Measurements from ENCODE around the gene MBTPS1. TPM values are rescaled to one million over a fixed set of nuclear protein-coding genes. Genes with fewer than 3 reads are reported as not detected.

Gene MBTPS1
- polyA plus RNA-seq, 2 of the 4 experiments (the other 2 are of a cell fraction): 50.3 to 88.4 TPM

DNA sequence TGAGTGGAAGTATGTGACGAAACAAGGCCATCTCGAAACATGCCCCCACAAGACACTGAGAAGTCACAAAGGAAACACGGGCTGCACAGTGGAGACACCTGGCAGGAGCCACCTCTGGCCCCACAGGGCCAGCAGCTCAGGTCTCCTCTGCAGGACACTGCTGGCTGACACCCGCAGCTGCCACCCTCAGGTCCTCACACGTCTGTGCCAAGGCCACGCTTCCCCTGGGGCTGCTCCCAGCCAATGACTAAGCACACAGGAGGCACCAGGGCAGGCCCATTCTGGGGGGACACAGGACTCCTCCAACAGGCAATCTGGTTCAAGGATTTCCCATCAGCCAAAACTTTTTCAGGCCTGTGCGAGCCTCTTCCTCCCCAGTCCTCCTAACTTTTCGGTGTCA is 36.4 kb downstream of the MBTPS1 start:
- ATAC-seq (no peak), DNase-seq (ENCODE audit: low read depth in 1 of 2, low spot score in 1 of 2) (no peak), FAIRE-seq (no peak)
- ChIA-PET CTCF (interaction anchor here (0.7 to 5.5 kb wide), 6 partner anchors 8 to 404 kb away, joined by 3 to 48 read pairs (median 4); partner anchors contain the start of gene TAF1C), POLR2A (no interaction called here)
- Histone ChIP-seq H3K9me3 (no peaks in the 10 kb centered on the region), H3K4me1 (no peaks in the 10 kb centered on the region), H3K4me3 (no peak overlapping the region), H3K4me2 (no peak overlapping the region), H3K27ac (no peak overlapping the region)
- 91% methylated on average over 8 of the region's 8 CpGs for WGBS (ENCODE audit: missing lambda C conversion rate)
- TF ChIP-seq ZSCAN20 (CRISPR knock-in tag; IDR thresholded peaks at IDR 0.05) (no peak), HOXB5 (CRISPR knock-in tag; IDR thresholded peaks at IDR 0.05) (no peak), EHF (CRISPR knock-in tag; IDR thresholded peaks at IDR 0.05) (no peak), HOXB13 (CRISPR knock-in tag; IDR thresholded peaks at IDR 0.05; ENCODE audit: low read depth) (no peak)
- TF ChIP-seq, protein P1, sequence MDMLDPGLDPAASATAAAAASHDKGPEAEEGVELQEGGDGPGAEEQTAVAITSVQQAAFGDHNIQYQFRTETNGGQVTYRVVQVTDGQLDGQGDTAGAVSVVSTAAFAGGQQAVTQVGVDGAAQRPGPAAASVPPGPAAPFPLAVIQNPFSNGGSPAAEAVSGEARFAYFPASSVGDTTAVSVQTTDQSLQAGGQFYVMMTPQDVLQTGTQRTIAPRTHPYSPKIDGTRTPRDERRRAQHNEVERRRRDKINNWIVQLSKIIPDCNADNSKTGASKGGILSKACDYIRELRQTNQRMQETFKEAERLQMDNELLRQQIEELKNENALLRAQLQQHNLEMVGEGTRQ (IDR thresholded peaks at IDR 0.05): no peak

- no peak overlapping the region for H3K4me3 ChIP-seq
- H3K4me1 ChIP-seq: no peaks in the 10 kb centered on the region
- DNase-seq (ENCODE audit: low read depth in 1 of 2, low spot score in 1 of 2) (no peak), FAIRE-seq (no peak), ATAC-seq (no peak)
- no peaks in the 10 kb centered on the region for H3K9me3 ChIP-seq
- CTCF ChIA-PET: interaction anchor here (0.7 to 5.5 kb wide), 5 partner anchors 9 to 404 kb away, joined by 3 to 48 read pairs (median 5); partner anchors contain the start of gene TAF1C
- no peak overlapping the region for H3K4me2 ChIP-seq
- H3K27ac ChIP-seq: no peak overlapping the region
- TF ChIP-seq, protein P2, sequence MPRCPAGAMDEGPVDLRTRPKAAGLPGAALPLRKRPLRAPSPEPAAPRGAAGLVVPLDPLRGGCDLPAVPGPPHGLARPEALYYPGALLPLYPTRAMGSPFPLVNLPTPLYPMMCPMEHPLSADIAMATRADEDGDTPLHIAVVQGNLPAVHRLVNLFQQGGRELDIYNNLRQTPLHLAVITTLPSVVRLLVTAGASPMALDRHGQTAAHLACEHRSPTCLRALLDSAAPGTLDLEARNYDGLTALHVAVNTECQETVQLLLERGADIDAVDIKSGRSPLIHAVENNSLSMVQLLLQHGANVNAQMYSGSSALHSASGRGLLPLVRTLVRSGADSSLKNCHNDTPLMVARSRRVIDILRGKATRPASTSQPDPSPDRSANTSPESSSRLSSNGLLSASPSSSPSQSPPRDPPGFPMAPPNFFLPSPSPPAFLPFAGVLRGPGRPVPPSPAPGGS (IDR thresholded peaks at IDR 0.05): no peak
- no peak for TF ChIP-seq CHD4 (IDR thresholded peaks at IDR 0.05; ENCODE audit: borderline replicate concordance)
- TF ChIP-seq FOSL2 (IDR thresholded peaks at IDR 0.05): no peak
- TF ChIP-seq FOSL2 (CRISPR knock-in tag; IDR thresholded peaks at IDR 0.05): no peak
- no peak for TF ChIP-seq MAX (IDR thresholded peaks at IDR 0.05)
- WGBS (ENCODE audit: missing lambda C conversion rate): 92% methylated on average over 6 of the region's 6 CpGs
- POLR2A ChIA-PET: no interaction called here
Observed at GRCh38 chr16:84079664-84080063, 37.1 kb downstream of the MBTPS1 start.

DNA sequence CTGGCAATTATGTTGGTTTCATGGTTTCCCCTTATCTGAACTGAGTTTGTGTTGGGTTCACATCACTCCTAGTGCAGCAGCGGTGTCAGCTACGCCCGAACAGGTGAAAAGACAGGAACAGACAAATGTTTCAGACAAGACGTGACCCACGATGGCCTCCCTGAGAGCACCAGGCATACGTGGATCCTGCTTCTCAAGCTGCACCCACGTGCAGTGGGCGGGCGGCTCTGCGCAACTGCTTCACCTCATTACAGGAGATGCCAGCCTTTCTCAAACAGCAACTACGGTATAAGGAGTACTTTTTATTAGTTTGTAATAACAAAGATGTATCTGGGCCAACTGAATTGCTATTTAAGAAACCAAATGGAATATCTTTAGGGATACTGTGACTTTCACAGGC is 41.4 kb downstream of the MBTPS1 start:
- ChIA-PET POLR2A (no interaction called here), CTCF (interaction anchor here (0.9 to 2.5 kb wide), 4 partner anchors 9 to 203 kb away, joined by 3 to 22 read pairs (median 10); no protein-coding TSS in a partner anchor)
- H3K4me1 ChIP-seq: no peaks in the 10 kb centered on the region
- WGBS (ENCODE audit: missing lambda C conversion rate): 91% methylated on average over 11 of the region's 11 CpGs
- no peak overlapping the region for H3K4me3 ChIP-seq
- ATAC-seq (no peak), DNase-seq (ENCODE audit: low read depth in 1 of 2, low spot score in 1 of 2) (no peak), FAIRE-seq (no peak)
- H3K4me2 ChIP-seq: no peak overlapping the region
- no peak for TF ChIP-seq EHF (CRISPR knock-in tag; IDR thresholded peaks at IDR 0.05)
- TF ChIP-seq KDM1A (IDR thresholded peaks at IDR 0.05; ENCODE audit: low read depth): no peak
- TF ChIP-seq GATA3 (IDR thresholded peaks at IDR 0.05; ENCODE audit: borderline replicate concordance): no peak
- no peak for TF ChIP-seq ZNF302 (CRISPR knock-in tag; IDR thresholded peaks at IDR 0.05)
- no peak for TF ChIP-seq RAD21 (conservative IDR thresholded peaks at IDR 0.05 in 1 of 2, IDR thresholded peaks at IDR 0.05 in 1 of 2)
- TF ChIP-seq JUNB (IDR thresholded peaks at IDR 0.05): no peak
- TF ChIP-seq, protein P3, sequence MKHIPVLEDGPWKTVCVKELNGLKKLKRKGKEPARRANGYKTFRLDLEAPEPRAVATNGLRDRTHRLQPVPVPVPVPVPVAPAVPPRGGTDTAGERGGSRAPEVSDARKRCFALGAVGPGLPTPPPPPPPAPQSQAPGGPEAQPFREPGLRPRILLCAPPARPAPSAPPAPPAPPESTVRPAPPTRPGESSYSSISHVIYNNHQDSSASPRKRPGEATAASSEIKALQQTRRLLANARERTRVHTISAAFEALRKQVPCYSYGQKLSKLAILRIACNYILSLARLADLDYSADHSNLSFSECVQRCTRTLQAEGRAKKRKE (CRISPR knock-in tag; IDR thresholded peaks at IDR 0.05; ENCODE audit: low read depth): no peak
- no peak for TF ChIP-seq NR3C1 (IDR thresholded peaks at IDR 0.05)
- TF ChIP-seq, protein P4, sequence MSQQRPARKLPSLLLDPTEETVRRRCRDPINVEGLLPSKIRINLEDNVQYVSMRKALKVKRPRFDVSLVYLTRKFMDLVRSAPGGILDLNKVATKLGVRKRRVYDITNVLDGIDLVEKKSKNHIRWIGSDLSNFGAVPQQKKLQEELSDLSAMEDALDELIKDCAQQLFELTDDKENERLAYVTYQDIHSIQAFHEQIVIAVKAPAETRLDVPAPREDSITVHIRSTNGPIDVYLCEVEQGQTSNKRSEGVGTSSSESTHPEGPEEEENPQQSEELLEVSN (IDR thresholded peaks at IDR 0.05; ENCODE audit: borderline replicate concordance, low read depth): no peak
- no peak overlapping the region for H3K27ac ChIP-seq
- no peaks in the 10 kb centered on the region for H3K9me3 ChIP-seq
